ENCODE results near the gene FCAMR. TPM values are rescaled to one million over a fixed set of nuclear protein-coding genes. Genes with fewer than 3 reads are reported as not detected.

FCAMR gene
- total and polyA plus RNA-seq, 2 of the 4 experiments (the other 2 are of a cell fraction), result not detected

DNA sequence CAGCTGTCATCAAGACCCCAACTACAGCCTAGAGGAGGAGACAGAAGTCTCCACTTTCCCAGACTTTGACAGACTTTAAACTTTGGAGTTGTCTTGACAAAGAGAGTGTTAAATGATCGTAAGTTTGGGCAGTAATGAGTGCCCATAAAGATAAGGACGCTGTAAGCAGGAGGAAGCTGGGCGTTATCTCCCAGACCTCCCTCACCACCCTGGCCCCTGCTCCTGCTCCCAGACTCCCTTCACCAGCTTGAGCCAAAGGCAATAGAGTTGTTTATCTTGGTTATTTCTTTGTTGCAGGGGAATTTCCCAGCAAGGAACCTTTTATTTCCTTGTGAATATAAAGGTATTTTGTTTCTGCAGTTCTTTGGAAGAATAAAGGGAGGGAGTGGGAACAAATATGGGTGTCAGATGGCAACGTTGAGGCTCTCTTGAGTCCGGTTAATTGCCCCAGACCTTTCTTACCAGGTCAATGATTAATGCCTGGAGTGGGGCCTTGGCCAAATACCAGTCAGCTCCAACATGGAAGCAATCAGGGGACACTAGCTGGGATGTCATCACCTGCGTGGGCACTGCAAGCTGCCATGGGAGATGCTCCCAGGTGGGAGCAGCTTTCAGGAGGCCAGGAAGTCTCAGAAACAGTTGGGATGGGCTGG lies 28.4 kb downstream of the FCAMR start:
- no peak for DNase-seq
- Histone ChIP-seq H2BK5ac (ENCODE audit: low read depth, low read length, poor library complexity, severe bottlenecking) (no peak overlapping the region), H3K79me1 (ENCODE audit: low read depth in 1 of 2, low read length in 2 of 2) (no peaks in the 10 kb centered on the region), H3K14ac (replicated peaks; ENCODE audit: low read depth, low read length) (no peak overlapping the region), H4K8ac (ENCODE audit: low read depth in 2 of 2, low read length in 2 of 2) (no peak overlapping the region), H3K9ac (ENCODE audit: low read depth, low read length) (no peak overlapping the region), H2BK15ac (ENCODE audit: low read depth, low read length) (no peak overlapping the region), H2AK5ac (ENCODE audit: low read depth, low read length) (no peak overlapping the region), H2AK9ac (replicated peaks; ENCODE audit: low read depth, low read length, poor library complexity) (no peak overlapping the region), H3K27ac (ENCODE audit: insufficient read depth, low read length) (no peak overlapping the region), H2AFZ (replicated peaks; ENCODE audit: low read length, poor library complexity) (no peak overlapping the region), H4K5ac (ENCODE audit: low read depth, low read length) (no peak overlapping the region), H4K20me1 (ENCODE audit: insufficient read depth, low read length) (no peaks in the 10 kb centered on the region), H3K4me1 (ENCODE audit: control insufficient read depth, insufficient read depth, low read length) (no peaks in the 10 kb centered on the region), H3K27me3 (ENCODE audit: control insufficient read depth, insufficient read depth, low read length) (peaks cover 58% of the 10 kb centered on the region), H3K4ac (ENCODE audit: low read depth, low read length) (no peak overlapping the region), H3K9me3 (ENCODE audit: control insufficient read depth, insufficient read depth, low read length) (no peaks in the 10 kb centered on the region), H2BK20ac (ENCODE audit: low read depth, low read length) (no peak overlapping the region), H3K4me3 (ENCODE audit: insufficient read depth, low read depth, low read length) (no peak overlapping the region), H3K9me1 (ENCODE audit: insufficient read depth, low read length) (no peaks in the 10 kb centered on the region), H4K91ac (ENCODE audit: insufficient read depth, low read depth, low read length) (no peak overlapping the region), H3K36me3 (ENCODE audit: control insufficient read depth, insufficient read depth, low read length) (no peaks in the 10 kb centered on the region), H3K23ac (ENCODE audit: low read depth, low read length) (no peak overlapping the region), H3K56ac (ENCODE audit: extremely low read depth, insufficient read depth, low read length) (no peak overlapping the region), H3K4me2 (ENCODE audit: low read depth, low read length) (no peak overlapping the region), H3K18ac (ENCODE audit: low read depth, low read length) (no peak overlapping the region), H2BK120ac (ENCODE audit: low read depth, low read length) (no peak overlapping the region)
- in situ Hi-C loops (cut with MboI; ENCODE audit: low sequenced_read_pairs) (no loop called here), intact Hi-C loops (cut with micrococcal nuclease) (no loop called here), dilution Hi-C loops (cut with HindIII; ENCODE audit: low sequenced_read_pairs, unreplicated experiment) (no loop called here)
- TF ChIP-seq, protein P1, sequence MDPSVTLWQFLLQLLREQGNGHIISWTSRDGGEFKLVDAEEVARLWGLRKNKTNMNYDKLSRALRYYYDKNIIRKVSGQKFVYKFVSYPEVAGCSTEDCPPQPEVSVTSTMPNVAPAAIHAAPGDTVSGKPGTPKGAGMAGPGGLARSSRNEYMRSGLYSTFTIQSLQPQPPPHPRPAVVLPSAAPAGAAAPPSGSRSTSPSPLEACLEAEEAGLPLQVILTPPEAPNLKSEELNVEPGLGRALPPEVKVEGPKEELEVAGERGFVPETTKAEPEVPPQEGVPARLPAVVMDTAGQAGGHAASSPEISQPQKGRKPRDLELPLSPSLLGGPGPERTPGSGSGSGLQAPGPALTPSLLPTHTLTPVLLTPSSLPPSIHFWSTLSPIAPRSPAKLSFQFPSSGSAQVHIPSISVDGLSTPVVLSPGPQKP (IDR thresholded peaks at IDR 0.05; ENCODE audit: borderline replicate concordance, low read depth, low read length), result no peak
- TF ChIP-seq MAZ (IDR thresholded peaks at IDR 0.05; ENCODE audit: borderline replicate concordance, low read depth, low read length), result no peak
- no peak for TF ChIP-seq MXI1 (IDR thresholded peaks at IDR 0.05; ENCODE audit: borderline replicate concordance, low read depth, low read length)
- TF ChIP-seq BHLHE40 (IDR thresholded peaks at IDR 0.05; ENCODE audit: low read depth, low read length), result no peak
- TF ChIP-seq CEBPB (IDR thresholded peaks at IDR 0.05; ENCODE audit: low read depth, low read length), result no peak
- TF ChIP-seq RFX5 (IDR thresholded peaks at IDR 0.05; ENCODE audit: low read depth, low read length), result no peak
- TF ChIP-seq MAFK (IDR thresholded peaks at IDR 0.05; ENCODE audit: low read depth, low read length), result no peak
- TF ChIP-seq, protein P2, sequence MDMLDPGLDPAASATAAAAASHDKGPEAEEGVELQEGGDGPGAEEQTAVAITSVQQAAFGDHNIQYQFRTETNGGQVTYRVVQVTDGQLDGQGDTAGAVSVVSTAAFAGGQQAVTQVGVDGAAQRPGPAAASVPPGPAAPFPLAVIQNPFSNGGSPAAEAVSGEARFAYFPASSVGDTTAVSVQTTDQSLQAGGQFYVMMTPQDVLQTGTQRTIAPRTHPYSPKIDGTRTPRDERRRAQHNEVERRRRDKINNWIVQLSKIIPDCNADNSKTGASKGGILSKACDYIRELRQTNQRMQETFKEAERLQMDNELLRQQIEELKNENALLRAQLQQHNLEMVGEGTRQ (IDR thresholded peaks at IDR 0.05; ENCODE audit: low read depth, low read length), result no peak
- TF ChIP-seq NFE2L2 (IDR thresholded peaks at IDR 0.05; ENCODE audit: low read depth, low read length), result no peak
- no peak for TF ChIP-seq CHD1 (IDR thresholded peaks at IDR 0.05; ENCODE audit: low read depth, low read length)
- TF ChIP-seq POLR2A (IDR thresholded peaks at IDR 0.05; ENCODE audit: low read depth, low read length), result no peak
- no peak for TF ChIP-seq FOS (IDR thresholded peaks at IDR 0.05; ENCODE audit: low read depth, low read length)
- TF ChIP-seq, protein P3, sequence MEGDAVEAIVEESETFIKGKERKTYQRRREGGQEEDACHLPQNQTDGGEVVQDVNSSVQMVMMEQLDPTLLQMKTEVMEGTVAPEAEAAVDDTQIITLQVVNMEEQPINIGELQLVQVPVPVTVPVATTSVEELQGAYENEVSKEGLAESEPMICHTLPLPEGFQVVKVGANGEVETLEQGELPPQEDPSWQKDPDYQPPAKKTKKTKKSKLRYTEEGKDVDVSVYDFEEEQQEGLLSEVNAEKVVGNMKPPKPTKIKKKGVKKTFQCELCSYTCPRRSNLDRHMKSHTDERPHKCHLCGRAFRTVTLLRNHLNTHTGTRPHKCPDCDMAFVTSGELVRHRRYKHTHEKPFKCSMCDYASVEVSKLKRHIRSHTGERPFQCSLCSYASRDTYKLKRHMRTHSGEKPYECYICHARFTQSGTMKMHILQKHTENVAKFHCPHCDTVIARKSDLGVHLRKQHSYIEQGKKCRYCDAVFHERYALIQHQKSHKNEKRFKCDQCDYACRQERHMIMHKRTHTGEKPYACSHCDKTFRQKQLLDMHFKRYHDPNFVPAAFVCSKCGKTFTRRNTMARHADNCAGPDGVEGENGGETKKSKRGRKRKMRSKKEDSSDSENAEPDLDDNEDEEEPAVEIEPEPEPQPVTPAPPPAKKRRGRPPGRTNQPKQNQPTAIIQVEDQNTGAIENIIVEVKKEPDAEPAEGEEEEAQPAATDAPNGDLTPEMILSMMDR (conservative IDR thresholded peaks at IDR 0.05; ENCODE audit: low read depth, low read length), result no peak
- TF ChIP-seq RAD21 (IDR thresholded peaks at IDR 0.05; ENCODE audit: low read length), result no peak
- TF ChIP-seq SMC3 (IDR thresholded peaks at IDR 0.05; ENCODE audit: low read depth, low read length), result no peak
- WGBS, 2 experiments (ENCODE audit: extremely low coverage in 2 of 2, insufficient read length in 1 of 2), result 9% methylated on average over 1 of the region's 6 CpGs; no CpG with 5 or more reads in 1 of the 2 experiments
- no TSS peak for BruUV-seq (replicated peaks)
- no peak for ATAC-seq (ENCODE audit: low read depth)
- ChIA-PET CTCF (interaction anchor here (1.6 kb wide), 1 partner anchor 9 kb away, joined by 5 read pairs; no protein-coding TSS in a partner anchor), POLR2A (ENCODE audit: unreplicated experiment) (no interaction called here)

Data from IMR-90 (cell line).